ENCODE results near the gene ITIH4. TPM values are rescaled to one million over a fixed set of nuclear protein-coding genes. Genes with fewer than 3 reads are reported as not detected.

ITIH4 gene
- total and polyA plus RNA-seq, 11 donors = 0.76 to 11.2 (median 4.2) TPM

DNA sequence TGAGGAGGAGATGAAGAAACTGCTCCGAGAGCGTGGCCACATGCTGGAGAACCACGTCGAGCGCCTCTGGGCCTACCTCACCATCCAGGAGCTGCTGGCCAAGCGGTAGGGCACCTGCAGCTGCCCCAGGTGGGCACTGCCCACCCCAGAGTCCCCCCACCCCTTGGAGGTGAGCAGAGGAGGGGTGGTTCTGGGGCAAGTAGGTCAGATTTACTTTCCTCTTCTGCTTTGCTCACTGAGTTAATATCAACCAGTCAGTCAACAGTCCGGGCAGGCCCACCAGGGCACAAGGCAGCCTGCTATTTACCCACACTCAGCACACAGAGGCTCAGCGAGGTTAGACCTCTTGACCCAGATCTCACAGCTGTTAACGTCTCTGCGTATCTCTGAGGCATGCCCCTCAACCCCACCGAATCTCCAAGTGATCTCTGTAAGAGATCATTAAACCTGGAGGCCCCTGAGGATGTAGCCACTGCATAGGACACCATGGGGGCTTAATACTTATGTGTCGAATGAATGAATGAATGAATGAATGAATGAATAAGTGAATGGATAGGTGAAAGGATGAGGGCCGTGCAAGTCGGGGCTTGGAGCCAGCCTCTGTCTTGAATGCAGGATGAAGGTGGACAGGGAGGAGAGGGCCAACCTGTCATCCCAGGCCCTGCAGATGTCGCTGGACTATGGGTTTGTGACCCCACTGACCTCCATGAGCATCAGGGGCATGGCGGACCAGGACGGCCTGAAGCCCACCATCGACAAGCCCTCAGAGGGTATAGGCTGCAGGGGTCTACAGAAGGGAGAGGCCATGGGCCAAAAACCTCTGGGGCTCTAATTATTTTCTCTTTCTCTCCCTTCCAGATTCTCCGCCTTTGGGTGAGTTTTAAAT is 43.9 kb downstream of the ITIH4 start:
- H3K27ac ChIP-seq = no peak overlapping the region
- WGBS, 4 donors = 85 to 90% (median 88%) methylated on average over 19 of the region's 19 CpGs
- TF ChIP-seq, protein P1, sequence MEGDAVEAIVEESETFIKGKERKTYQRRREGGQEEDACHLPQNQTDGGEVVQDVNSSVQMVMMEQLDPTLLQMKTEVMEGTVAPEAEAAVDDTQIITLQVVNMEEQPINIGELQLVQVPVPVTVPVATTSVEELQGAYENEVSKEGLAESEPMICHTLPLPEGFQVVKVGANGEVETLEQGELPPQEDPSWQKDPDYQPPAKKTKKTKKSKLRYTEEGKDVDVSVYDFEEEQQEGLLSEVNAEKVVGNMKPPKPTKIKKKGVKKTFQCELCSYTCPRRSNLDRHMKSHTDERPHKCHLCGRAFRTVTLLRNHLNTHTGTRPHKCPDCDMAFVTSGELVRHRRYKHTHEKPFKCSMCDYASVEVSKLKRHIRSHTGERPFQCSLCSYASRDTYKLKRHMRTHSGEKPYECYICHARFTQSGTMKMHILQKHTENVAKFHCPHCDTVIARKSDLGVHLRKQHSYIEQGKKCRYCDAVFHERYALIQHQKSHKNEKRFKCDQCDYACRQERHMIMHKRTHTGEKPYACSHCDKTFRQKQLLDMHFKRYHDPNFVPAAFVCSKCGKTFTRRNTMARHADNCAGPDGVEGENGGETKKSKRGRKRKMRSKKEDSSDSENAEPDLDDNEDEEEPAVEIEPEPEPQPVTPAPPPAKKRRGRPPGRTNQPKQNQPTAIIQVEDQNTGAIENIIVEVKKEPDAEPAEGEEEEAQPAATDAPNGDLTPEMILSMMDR (IDR thresholded peaks at IDR 0.05) = no peak
- no peak for TF ChIP-seq POLR2A (IDR thresholded peaks at IDR 0.05)
- intact Hi-C loops (cut with DNase I) = no loop called here
- H3K4me1 ChIP-seq = no peaks in the 10 kb centered on the region
- H3K36me3 ChIP-seq = no peaks in the 10 kb centered on the region
- no peak overlapping the region for H3K4me3 ChIP-seq
- H3K27me3 ChIP-seq = peaks cover 0 to 2% (median 0%) of the 10 kb centered on the region in 9 donors
- no peaks in the 10 kb centered on the region for H3K9me3 ChIP-seq
- DNase-seq = peak in 3 of 5 donors; percentile 2 to 49 (median 17)
- no peak for ATAC-seq

DNA sequence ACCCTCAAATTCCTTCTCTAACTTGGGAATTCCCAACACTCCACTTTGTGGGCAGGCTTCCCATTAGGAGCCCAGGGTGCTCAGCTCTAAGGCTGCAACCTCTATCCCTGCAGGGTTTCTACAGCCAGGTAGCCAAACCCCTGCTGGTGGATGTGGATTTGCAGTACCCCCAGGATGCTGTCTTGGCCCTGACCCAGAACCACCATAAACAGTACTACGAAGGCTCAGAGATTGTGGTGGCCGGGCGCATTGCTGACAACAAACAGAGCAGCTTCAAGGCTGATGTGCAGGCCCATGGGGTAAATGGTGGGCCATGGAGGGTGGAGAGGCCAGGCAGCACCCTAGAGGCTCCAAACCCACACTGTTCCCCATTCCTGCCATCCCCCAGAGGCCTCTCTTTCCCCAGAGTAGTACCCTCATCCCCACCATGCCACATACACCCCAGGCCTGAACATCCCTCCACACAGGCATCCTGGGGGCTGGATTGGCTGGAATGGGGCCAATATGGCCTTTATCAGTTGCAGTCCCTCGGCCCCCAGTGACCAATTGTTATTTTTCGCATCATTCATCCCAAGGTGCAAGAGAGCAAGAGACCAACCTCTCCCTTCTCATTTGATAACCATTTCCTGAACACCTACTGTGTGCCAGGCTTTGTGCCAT is 45.4 kb downstream of the ITIH4 start:
- WGBS, 4 donors = 78 to 88% (median 85%) methylated on average over 2 to 5 of the region's 5 CpGs
- Histone ChIP-seq H3K27me3 (peaks cover 0 to 2% (median 0%) of the 10 kb centered on the region in 9 donors), H3K4me1 (no peaks in the 10 kb centered on the region), H3K27ac (no peak overlapping the region), H3K36me3 (no peaks in the 10 kb centered on the region), H3K4me3 (no peak overlapping the region), H3K9me3 (no peaks in the 10 kb centered on the region)
- TF ChIP-seq, protein P1 (IDR thresholded peaks at IDR 0.05) = no peak
- TF ChIP-seq POLR2A (IDR thresholded peaks at IDR 0.05) = no peak
- DNase-seq (peak in 2 of 5 donors; percentile 20 to 23), ATAC-seq (no peak)
- intact Hi-C loops (cut with DNase I) = no loop called here

DNA sequence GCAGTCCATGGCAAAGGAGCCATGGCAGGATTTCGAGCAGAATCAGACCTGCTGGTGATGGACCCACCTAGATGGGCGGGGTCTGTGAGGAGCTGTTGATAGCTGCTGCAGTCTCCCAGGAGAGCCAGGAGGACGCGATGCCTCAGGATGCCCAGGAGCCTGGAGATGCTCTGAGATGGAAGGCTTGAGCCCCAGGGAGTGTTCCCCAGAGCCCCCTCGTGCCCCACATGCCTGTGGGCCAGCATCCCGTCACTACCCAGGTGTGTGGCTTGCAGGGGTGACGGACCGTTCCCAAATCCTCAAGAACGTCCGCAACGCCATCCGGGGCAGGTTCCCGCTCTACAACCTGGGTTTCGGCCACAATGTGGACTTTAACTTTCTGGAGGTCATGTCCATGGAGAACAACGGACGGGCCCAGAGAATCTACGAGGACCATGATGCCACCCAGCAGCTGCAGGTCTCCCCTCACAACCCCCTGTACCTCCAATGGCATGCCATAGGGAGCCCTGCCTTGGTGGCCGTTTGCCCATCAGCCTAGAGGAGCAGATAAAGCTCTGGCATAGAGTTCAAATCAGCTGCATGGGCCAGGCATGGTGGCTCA is 46.4 kb downstream of the ITIH4 start:
- ATAC-seq = no peak
- intact Hi-C loops (cut with DNase I) = no loop called here

More for the DNA sequence above, 46.4 kb downstream of the ITIH4 start:
- Histone ChIP-seq H3K9me3 (no peaks in the 10 kb centered on the region), H3K27me3 (peaks cover 0 to 2% (median 0%) of the 10 kb centered on the region in 9 donors), H3K36me3 (no peaks in the 10 kb centered on the region), H3K4me1 (peaks cover 0 to 3% (median 0%) of the 10 kb centered on the region in 12 donors), H3K27ac (no peak overlapping the region), H3K4me3 (no peak overlapping the region)
- no peak for TF ChIP-seq POLR2A (IDR thresholded peaks at IDR 0.05)
- TF ChIP-seq, protein P1 (IDR thresholded peaks at IDR 0.05) = no peak
- DNase-seq = peak in 2 of 5 donors; percentile 1 to 9
- 81 to 85% (median 81%) methylated on average over 16 to 18 of the region's 18 CpGs for WGBS, 4 donors

Measured in heart left ventricle (tissue), 16 donors.